Measurements from ENCODE around the gene DLX4.

The DLX4 gene

GRCh38 chr17:49965524-49965909 lies 3.5 kb upstream of the DLX4 start:
- no peak for TF ChIP-seq CTCF (IDR thresholded peaks at IDR 0.05)

GRCh38 chr17:49966767-49967166 lies 2.2 kb upstream of the DLX4 start:
- no peak for TF ChIP-seq CTCF (IDR thresholded peaks at IDR 0.05)

GRCh38 chr17:49967205-49967604 lies 1.8 kb upstream of the DLX4 start:
- TF ChIP-seq CTCF (IDR thresholded peaks at IDR 0.05): no peak

- TF ChIP-seq CTCF (IDR thresholded peaks at IDR 0.05): no peak
Measured at GRCh38 chr17:49967621-49968404, 1.2 kb upstream of the DLX4 start.

- TF ChIP-seq CTCF (IDR thresholded peaks at IDR 0.05): no peak
Measured at GRCh38 chr17:49968405-49969133, 421 bp upstream of the DLX4 start.

- TF ChIP-seq CTCF (IDR thresholded peaks at IDR 0.05): no peak
Measured at GRCh38 chr17:49969795-49970389, 902 bp downstream of the DLX4 start.

GRCh38 chr17:49970498-49970897 lies 1.5 kb downstream of the DLX4 start:
- no peak for TF ChIP-seq CTCF (IDR thresholded peaks at IDR 0.05)

All from LNCAP (cell line).